ENCODE results near the gene SLC4A1.
A peak's percentile ranks its signal among the peaks of the same experiment; 100 is the strongest.

SLC4A1 gene

GRCh38 chr17:44283344-44284023 is 15.5 kb upstream of the SLC4A1 start:
- DNase-seq (ENCODE audit: low read depth in 2 of 2) = no peak

- no peak for DNase-seq (ENCODE audit: low read depth in 2 of 2)
These were observed 14.3 kb upstream of the SLC4A1 start for GRCh38 chr17:44282264-44282663.

GRCh38 chr17:44281570-44281969 is 13.6 kb upstream of the SLC4A1 start:
- DNase-seq (ENCODE audit: low read depth in 2 of 2) = no peak

- no peak for DNase-seq (ENCODE audit: low read depth in 2 of 2)
These were observed 12.5 kb upstream of the SLC4A1 start for GRCh38 chr17:44280392-44280937.

DNA sequence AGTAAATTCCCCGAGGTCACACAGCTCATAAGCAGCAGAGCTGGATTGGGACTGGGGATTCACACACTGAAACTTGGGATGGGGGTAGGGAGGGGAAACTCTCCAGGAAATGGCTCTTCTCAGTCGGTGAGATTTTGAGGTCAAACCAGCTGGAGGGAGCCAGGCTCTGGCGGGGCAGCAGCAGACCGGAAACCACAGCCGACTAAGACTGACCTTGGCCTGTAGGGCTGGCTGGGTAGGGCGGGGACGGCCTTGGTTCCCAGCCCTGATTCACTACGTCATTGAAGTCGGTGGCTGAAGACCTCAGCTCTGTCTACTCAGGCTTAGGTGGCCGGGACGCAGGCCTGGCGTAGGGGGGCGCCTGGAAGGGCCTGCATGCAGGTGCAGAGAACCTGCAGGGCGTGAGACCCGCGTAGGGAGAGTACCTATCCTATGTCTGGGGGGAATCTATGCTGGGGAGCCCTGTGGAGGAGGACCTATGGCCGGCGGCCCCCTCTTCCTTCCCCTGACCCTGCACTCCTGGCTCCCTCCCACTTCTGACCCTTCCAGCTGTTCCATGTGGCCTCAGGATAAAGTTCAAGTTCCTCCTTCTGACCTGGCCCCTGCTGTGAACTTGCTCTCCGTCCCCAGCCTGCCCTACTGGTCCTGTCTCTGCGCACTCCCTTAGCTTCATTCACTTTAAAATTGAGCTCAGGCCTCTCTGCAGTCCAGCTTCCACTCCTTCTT is 11.9 kb upstream of the SLC4A1 start:
- peak; percentile 0 to 27 for DNase-seq (ENCODE audit: low read depth in 2 of 2)

DNA sequence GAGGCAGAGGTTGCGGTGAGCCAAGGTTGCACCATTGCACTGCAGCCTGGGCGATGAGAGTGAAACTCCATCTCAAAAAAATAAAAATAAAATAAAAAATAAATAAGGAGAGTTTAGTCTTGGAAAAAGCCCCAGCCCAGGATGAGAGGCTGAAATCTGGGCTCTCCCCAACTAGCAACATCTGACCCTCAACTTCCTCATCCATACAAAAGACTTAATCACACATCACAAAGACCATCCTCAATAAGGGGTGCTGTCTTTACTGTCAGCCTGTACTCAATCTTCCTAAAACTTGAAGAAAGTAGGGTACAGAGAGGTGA is 11.4 kb upstream of the SLC4A1 start:
- DNase-seq (ENCODE audit: low read depth in 2 of 2) = no peak

GRCh38 chr17:44277976-44278375 is 10.0 kb upstream of the SLC4A1 start:
- no peak for DNase-seq (ENCODE audit: low read depth in 2 of 2)

DNA sequence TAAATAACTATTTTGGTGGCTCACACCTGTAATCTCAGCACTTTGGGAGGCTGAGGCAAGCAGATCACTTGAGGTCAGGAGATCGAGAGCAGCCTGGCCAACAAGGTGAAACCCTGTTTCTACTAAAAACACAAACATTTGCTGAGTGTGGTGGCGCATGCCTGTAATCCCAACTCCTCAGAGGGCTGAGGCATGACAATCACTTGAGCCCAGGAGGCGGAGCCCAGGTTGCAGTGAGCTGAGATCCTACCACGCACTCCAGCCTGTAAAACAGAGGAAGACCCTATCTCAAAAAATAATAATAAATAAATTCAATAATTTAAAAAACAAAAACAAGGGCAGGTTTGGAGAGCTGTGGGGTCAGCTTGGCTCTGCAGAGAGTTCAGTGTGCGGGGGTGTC is 5.7 kb upstream of the SLC4A1 start:
- no peak for DNase-seq (ENCODE audit: low read depth in 2 of 2)

DNA sequence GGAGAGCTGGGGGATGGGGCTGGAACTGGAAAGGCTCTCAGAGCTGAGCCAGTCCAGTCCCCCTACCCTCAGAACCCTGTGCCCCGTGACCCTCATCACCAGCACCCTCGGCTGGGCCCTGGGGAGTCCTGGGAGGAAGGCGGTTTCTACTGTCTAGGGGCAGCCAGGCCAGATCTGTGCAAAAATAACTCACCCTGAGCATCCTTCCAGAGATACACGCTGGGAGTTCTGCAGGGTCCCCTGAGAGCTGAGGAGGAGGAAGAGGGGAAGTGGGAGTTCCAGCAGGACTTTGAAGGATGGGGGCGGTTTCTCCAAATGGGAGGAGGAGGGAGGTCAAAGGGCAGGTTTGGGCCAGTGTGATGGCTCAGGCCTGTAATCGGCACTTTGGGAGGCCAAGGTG is 5.0 kb upstream of the SLC4A1 start:
- DNase-seq (ENCODE audit: low read depth in 2 of 2) = no peak

GRCh38 chr17:44272321-44272951 is 4.5 kb upstream of the SLC4A1 start:
- DNase-seq (ENCODE audit: low read depth in 2 of 2) = no peak

DNA sequence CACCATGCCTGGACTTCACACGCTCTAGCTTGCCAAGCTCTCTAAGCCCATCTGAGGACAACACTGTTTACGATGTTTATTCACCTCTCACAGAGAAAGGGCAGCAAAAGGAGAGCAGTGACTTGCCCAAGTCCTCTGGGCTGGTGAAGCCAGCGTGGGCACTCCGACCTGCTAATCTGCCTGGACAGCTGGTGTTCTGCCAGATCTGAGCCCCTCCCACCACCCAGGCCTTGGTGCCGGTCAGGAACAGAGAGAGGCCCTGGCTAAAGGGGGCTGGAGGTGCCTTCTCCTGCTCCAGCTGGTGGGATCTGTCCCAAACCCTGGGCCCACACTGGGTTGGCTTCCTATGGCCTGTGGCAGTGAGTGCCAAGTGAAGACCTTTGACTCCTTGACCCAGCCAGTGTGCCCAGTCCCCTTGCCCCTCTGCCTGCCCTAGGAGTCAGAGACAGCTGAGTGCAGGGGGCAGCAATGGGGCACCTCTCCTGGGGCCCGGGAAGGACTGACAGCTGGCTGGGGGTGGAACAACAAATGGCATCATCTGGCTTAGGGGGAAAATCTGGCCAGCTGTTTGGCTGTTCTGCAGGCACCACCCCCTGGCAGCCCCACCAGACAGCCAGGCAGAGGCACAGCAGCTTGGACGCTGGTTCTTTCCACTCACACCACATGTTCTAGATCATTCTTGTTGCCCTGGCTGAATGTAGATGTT is 1.8 kb upstream of the SLC4A1 start:
- DNase-seq (ENCODE audit: low read depth in 2 of 2) = no peak

DNA sequence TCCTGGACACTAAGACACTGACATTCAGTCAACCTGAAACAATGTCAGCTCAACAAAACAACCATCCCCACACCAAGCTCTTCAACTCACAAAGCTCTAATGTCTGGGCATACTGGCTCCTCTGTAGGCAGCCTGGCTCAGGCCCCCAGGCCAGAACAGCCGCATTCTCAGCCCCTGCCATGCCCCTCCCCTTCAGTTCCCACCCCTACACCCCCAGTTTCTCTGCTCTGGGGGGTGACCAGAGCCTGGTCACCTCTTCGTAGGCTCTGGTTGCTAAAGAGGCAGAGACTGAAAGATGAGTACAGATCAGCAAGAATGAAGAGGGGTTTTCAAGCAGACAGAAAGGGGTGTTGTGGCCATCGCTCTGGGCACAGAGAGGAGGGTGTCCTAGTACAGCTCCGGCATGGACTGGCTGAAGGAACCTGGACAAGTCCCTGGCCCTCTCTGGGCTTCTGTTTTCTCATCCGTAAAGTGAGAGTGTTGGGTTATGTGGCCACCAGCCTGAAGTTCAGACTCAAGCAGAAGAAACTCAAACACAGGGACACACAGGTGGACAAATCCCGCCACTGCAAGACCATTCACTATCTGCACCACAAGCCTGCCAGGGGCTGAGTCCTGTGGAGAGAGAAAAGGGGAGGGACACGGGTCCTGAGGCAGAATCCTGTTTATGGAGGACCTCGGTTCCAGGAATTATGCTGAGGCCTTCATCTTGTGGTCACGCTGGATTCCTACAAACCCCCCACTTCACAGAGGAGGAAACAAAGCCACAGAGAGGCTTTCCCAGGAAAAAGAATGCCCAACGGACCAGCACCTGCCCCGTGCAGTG is 987 bp upstream of the SLC4A1 start:
- no peak for DNase-seq (ENCODE audit: low read depth in 2 of 2)

- DNase-seq (ENCODE audit: low read depth in 2 of 2) = no peak
These were observed 825 bp downstream of the SLC4A1 start for GRCh38 chr17:44267165-44267455.

DNA sequence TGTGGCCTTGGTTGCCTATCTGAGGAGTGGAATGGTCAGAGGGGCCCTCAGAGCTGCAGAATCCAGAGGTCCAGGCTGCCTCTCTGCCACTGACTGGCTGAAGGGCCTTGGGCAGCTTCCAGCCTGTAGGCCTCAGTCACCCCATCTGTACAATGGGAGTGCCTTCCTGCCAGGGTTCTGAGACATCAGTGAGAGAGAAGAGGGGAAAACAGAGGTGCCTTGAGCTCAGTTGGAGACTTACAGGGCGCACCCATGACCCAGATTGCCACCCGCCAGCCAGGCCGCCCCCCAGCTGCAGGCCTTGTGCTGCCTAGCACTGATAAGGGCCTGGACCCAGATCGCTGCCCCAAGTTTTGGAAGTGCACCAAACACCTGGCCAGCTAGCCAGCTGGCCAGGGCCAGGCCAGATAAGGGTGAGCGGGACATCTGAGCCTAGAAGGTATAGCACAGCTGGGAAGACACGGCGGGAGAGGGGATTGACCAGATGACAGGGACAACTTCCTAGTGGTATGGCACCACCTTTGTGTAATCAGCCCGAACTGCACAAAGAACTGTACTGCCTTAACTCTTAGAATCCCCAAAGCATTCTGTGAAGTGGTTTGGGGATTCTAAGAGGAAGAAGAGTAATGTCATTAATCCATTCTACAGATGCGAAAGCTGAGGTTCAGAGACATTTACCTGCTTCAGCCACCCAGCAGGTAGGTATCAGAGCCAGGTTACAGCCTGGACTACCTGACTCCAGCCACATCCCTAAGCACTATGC is 1.4 kb downstream of the SLC4A1 start:
- no peak for DNase-seq (ENCODE audit: low read depth in 2 of 2)

- no peak for DNase-seq (ENCODE audit: low read depth in 2 of 2)
These were observed 4.5 kb downstream of the SLC4A1 start for GRCh38 chr17:44263345-44263902.

GRCh38 chr17:44262654-44263225 is 5.2 kb downstream of the SLC4A1 start:
- DNase-seq (ENCODE audit: low read depth in 2 of 2) = no peak

GRCh38 chr17:44260296-44260695 is 7.6 kb downstream of the SLC4A1 start:
- no peak for DNase-seq (ENCODE audit: low read depth in 2 of 2)

- DNase-seq (ENCODE audit: low read depth in 2 of 2) = no peak
These were observed 9.1 kb downstream of the SLC4A1 start for GRCh38 chr17:44258811-44259351.

DNA sequence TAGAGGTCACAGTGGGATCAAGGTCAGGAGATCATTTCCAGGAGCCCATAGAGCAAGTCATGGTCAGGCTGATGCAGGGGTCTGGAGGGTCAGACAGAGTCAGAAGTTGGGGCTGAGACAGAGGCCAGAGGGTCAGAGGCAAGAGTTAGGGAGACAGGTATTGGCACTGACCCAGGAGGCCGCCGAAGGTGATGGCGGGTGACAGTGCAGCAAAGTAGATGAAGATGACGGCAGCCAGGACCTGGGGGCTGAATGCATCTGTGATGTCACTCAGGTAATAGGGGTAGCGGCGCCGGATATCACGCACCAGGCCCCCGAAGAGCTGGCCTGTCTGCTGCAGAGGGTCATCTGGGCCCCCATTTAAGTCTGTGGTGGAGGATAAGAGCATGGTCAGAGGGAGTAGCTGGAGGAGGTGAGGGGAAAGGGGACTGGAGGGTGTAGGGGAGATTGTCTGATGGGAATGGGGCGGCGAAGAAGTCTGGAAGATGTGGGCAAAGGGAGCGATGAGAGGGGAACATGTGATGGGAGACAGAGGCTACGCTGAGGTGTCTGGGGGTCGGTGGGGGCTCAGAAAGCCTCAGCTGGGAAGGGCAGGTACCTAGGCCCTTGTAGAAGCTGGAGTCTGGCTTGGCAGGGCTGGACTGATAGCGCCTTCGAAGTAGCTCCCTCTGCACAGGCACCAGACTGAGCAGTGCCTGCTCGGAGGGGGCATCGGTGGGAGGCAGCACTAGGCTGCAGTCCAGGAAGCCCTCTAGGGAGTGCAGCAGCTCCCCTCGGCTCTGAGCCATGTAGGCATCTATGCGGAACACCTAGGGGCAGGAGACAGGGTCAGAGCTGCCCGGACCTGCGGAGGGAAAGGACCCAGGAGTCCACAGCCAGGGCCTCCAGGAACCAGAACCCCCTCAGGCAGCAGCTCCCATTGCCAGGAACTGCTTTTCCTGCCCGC is 9.8 kb downstream of the SLC4A1 start:
- DNase-seq (ENCODE audit: low read depth in 2 of 2) = no peak
